Measurements from ENCODE around the gene DDX39A.
A peak's percentile ranks its signal among the peaks of the same experiment; 100 is the strongest.

DDX39A gene

DNA sequence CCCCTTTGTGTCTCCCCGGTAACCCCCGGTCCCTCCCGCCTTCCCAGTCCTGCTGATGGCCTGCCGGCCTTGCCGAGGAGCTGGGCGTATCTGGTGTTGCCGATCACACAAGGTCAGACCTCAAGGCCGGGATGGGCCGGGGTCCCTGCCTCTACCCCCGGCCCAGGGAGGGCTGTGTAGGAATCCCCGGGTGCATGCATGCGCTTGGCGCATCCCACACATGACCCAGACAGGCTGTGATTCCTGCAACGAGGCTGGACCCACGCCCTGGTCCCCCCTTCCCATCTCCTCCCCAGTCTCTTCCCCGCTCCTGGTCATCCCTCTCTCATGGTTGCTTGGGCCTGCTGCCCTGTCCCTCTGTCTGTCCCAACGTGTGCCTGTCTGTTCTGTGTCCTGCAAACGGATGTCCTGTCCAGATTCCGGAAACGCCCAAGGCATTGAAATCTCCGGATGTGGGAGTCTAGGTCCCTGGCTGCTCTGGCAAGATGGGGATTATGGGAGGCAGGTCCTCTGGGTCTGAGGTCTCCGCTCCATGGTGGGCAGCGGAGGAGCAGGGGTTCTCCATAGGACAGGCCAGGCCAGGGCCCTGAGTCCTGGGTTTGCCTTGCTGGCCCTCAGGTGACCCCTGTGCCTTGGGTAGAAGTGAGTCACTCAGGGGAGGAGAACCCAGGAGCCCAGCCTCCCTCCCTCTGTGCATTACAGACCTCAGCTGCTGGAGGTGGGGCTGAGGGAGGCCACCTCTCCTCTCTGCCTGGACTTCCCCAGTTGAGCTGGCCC, 15.6 kb upstream of the DDX39A start:
- DNase-seq (ENCODE audit: low spot score): no peak

DNA sequence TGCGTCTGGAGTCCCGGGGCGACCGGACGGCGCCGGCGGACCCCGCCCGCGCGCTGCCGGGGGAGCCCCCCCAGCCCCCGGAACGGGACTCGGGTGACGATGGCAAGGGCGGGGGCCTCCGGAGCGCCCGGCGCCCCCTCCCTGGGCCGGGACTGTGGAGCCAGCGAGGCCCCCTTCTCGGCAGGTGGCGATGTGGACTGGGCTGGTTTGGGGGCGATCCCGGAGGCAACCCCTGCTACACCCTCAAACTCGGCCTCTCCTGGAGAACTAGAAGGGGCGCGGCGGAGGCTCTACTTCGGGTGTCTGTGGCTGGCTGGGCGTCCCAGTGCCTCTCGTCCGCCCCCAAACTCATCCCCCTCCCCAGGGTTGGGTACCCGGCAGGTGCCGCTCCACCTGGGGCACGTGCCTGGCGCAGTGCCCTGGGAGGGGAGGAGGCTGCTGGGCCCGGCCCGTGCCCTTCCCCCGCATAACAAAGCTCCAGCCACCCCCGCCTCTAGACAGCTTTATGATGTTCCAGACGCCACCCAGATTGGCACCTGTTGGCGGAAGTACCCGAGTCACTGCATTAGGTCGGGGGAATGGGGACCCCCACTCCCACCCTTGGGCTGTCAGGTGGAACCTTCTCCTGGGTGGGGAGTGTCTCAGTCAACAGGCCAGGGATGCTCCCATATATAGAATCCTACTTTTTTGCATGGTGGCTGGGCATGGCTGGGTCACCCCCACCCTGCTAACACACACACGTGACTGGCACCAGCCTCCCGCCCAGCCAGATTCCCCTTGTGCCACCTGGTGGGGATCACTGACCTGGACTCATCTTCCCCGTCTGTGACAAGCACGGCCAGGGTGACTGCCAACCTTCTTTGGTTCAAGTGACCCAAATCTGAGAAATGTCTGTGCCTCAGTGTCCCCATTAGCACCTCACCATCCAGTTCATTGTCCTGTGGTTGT, 14.7 kb upstream of the DDX39A start:
- DNase-seq (ENCODE audit: low spot score): peak; percentile 21

DNA sequence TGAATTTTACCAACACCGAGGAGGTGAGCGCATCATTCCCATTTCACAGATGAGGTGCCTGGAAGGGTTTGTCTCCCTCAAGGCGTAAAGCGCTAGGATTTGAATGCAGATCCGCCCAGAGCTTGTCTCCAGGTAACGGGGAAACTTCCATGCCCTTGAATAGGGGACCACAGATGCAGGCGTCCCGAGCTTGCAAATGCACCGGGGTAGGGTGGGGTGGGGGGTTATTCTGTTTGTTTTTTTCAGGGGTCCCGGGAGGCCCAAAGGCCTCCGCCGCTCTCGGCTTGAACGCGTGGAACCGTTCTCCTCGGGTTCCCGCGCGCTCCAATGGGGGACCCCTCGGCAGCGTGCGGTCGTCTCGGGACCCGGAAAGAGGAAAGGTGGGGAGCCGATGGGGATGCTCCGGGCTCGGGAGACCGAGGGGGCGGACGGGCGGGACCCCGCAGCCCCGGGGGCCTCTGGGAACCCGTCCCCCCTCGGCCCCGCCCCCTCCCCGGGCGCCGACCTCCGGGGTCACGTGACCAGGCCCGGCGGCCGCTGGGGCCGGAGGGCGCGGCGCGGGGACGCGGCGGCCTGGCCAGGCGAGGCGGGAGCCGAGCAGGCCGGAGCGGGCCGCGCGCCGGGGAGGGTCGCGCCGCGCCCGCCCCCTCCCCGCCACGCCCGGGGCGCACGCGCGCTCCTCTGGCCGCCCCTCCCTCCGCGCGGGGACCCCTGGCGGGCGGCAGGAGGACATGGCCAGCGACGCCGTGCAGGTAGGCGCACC, 13.8 kb upstream of the DDX39A start, which contains the start of gene PKN1:
Gene PKN1, plus strand, starts transcription at position 516 of the 763 bp plus-strand sequence. Its CDS starts 216 bp downstream, at position 732.
- DNase-seq (ENCODE audit: low spot score): peak; percentile 53

DNA sequence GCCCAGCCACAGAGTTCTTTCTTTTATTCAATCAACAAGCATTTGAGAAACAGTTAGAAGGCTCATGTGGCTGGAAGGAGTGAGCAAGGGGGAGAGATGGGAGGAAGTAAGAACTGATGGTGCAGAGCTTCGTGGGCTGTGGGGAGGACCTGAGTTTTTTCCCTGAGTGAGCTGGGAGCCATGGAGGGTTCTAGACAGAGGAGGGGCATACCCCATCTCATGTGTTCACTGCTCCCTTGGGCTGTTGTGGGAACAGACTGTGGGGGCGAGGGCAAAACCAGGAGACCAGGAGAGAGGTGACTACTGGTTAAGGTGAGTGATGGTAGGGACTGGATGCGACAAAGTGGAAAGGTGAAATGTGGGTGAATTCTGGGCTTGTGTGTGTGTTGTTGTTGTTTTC, 11.6 kb upstream of the DDX39A start:
- no peak for DNase-seq (ENCODE audit: low spot score)

DNA sequence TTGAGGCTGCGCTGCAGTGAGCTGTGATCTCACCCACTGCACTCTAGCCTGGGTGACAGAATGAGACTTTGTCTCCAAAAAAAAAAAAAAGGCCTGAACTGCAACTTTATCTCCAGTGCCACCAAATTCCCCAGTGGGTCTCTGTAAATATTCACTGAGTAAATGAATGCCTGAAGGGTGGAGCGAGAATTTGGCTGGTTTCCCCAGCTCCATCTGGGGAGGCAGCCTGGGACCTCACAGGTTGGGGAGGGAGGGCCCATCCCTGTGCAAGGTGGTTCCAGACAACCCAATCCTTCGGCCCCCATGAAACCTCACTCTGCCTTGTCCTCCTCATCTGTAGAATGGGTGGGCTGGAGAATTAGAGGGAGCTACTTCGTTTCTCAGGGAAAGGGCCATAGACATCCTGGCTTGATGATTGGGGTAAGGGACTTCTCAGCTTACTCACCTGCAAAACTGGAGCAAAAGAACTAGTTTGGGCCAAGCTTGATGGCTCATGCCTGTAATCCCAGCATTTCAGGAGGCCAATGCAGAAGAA, 9.8 kb upstream of the DDX39A start:
- no peak for DNase-seq (ENCODE audit: low spot score)

DNA sequence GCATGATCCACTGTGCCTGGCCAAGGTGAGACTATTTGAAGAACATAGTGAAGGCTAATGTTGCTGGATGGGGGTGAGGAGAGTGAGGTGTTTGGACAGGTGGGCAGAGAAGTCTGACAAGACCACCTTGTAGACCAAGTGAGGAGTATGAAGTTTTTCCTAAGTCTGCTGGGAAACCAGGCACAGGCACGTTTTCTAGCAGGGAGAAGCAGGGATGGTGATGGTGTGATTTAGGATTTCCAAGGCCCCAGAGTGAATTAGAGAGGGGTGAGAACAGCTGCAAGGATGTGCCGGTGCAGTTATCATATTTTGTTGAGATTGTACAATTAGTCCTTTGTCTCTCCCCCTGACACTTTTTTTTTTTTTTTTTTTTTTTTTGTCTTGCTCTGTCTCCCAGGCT, 8.3 kb upstream of the DDX39A start:
- DNase-seq (ENCODE audit: low spot score): no peak

DNA sequence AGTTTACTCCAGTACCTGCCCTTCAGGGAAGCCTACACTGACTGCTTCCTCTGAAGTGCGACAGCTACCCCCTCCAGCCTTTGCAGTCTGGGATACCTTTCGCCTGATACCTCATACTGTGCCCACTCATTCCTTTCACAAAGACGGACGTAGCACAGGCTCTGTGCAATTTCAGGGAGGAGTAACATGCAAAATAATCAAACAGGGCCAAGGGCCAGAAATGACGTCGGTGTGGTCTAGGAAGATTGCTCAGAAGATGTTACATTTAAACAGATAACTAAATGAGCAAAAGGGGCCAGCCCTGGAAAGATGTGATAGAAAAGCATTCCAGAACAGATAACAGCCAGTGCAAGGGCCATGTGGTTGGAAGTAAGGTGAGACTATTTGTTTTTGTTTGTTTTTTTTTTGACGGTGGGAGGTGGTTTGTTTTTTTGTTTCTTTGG, 6.6 kb upstream of the DDX39A start:
- no peak for DNase-seq (ENCODE audit: low spot score)

DNA sequence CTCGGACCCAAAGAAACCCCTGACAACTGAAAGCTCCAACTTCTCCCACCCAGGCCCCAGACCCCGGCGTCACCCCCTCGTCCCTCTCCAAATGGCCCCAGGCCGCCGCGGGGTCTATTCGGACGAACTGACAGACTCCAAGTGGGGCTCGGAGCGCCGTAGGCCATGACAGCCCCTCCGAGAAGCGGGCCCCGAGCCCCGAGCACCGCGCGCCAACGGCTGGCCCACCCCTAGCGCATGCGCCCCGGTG, 360 bp downstream of the DDX39A start:
- DNase-seq (ENCODE audit: low spot score): no peak

DNA sequence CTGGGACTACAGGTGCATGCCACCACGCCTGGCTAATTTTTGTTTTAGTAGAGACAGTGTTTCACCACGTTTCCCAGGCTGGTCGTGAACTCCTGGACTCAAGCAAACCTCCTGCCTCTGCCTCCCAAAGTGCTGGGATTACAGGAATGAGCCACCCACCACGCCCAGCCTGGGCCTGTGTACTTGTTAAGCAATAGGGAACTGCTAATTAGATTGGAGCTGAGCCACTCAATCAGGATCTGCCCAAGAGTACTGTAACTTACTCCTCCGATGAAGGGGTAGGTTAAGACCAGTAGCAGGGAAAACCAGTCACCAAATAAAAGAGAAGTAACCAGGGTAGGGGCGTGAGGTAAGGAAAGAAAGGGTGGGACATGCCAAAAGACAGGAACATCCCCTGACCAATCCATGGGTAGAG, 2.3 kb downstream of the DDX39A start:
- no peak for DNase-seq (ENCODE audit: low spot score)

DNA sequence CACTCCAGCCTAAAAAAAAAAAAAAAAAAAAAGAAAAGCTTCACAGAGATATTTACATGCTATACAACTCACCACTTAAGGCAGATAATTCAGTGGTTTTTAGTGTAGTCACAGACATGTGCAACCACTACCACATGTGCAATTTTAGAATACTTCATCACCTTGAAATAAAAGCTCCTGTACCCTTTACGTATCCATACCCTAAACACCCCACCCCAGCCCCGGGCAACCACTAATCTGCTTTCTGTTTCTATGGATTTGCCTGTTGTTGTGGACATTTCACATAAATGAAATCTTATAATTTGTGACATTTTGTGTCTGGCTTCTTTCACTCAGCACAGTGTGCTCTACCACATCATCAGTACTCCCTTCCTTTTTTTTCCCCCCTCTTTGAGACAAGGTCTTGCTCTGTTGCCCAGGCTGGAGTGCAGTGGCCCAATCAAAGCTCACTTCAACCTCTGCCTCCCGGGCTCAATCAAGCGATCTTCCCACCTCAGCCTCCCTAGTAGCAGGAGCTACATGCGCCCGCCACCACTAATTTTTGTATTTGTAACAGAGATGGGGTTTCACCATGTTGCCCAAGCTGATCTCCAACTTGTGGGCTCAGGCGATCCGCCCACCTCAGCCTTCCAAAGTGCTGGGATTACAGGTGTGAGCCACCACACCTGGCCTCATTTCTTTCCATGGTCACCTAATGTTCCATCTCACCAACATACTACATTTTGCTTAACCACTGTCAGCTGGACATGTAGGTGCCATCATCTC, 4.0 kb downstream of the DDX39A start:
- no peak for DNase-seq (ENCODE audit: low spot score)

DNA sequence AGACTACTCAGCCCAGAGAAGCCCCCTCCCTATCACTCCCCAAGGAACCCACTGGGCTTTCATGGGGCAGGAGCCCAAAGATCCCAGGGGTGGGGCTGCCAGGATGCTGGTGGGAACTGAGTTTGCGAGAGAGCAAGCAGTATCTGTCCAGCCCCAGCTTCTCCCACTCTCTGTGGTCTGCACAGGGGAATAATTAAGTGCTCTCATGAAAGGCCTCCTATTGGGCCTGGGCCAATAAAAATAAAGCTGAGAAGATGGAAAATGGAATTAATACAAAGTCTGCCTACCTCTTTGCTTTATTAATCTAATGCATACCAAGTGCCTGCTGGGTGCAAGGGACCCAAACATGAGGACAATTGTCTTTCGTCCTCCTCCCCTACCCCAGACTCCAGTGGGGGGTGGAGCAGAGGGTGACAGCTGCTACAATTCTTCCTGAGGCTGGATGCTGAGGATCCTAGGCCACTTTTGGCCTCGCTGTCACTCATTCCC, 5.4 kb downstream of the DDX39A start:
- DNase-seq (ENCODE audit: low spot score): no peak

DNA sequence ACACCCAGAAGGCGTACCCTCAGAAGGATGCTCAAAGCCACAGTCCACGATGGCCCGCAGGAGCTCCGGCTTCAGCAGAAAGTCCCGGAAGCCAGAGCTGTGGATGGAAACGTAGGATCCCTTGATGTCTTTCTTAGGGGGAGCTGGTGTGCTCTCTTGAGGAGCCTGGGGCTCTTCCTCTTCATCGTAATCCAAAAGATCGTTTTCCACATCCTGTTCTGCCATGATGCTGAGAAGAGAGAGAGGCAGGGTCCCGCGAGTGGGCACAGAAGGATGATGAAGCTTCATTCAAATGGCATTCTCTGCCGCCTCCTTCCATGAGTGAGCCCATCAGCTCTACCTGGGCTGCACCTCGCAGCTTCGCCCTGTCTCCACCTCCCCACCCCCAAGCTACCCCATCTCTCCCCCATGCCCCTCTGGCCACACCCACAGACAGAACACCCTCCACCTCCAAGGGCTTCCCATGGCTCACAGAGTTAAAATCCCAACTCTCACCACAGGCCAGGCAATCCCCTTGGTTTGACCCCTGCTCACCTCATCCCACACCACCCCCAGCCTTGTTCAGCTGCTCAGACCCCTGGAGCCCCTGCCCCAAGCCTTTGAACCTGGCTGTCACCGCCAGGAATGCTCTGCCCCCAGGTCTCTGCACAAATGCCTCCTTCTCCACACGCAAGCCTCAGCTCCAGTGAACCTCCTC, 6.0 kb downstream of the DDX39A start:
- DNase-seq (ENCODE audit: low spot score): no peak

DNA sequence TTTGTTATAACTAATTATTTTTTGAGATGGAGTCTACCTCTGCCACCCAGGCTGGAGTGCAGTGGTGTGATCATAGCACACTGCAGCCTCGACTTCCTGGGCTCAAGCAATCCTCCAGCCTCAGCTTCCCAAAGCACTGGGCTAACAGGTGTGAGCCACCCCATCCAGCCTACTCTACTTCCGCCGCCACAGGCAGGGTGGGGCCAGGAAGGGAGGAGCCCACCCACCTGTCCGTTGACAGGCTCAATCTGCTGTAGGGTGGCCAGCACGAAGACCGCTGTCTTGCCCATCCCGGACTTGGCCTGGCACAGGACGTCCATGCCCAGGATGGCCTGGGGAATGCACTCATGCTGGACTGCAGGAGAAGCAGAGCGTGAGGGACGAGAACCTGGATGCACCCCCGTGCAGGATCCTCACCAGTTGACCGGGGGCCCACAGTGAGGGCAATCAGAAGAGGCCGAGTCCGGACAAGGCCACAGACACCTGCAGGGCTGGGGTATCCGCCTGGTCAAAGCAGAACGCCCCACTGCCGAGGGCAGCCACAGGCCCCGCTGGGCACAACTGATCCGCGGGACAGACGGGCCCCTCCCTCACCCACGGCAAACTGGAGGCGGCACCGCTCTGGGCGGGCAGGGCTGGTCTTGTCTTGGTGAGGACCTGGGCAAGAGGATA, 6.7 kb downstream of the DDX39A start:
- DNase-seq (ENCODE audit: low spot score): no peak

DNA sequence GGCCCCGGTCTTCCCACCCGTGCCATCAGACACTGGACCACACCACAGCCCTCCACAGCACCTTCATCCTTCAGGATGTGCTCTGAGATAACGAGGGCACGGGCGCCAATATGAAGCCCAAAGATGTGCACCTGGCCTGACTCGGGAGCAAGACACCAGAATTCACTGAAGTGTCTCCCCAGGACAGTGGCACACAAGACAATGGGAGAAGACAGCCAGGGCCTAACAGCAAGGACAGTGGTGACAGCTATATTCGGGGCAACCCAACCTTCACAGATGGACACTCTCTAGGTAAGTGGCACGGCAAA, 7.2 kb downstream of the DDX39A start:
- no peak for DNase-seq (ENCODE audit: low spot score)

DNA sequence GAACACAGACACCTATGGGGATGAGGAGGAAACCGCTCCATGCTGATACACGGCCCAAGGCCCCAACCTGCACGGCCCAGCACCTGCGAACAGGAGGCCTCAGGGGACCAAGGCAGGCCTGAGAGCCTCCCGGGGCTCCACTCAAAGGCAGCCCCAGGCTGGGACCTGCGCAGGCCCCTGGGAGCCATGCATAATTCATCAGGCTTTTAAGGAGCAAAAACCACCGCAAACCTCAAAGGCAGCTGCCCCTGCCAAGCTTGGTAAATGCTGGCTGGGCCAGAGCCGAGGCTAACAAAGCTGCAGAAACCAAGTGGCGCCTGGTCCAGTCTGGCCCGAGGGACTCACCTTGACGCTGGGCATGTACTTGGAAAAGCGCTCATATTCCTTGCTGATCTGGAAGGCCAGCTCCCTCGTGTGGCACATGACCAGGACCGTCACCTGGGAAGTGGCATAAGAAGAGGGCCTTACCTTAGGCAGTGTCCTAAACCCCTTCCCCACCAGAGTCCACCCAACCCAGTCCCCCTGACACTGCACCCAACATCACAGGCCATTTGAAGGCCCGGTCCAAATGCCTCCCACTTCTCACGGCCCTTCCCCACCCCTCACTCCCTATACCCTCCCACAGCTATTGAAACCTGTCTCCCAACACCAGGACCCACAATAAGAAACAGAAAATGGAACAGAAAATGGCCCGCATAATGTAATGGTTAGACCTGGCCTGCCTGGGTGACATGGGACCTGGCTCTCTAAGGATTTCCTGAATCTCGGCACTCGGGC, 7.8 kb downstream of the DDX39A start:
- no peak for DNase-seq (ENCODE audit: low spot score)

DNA sequence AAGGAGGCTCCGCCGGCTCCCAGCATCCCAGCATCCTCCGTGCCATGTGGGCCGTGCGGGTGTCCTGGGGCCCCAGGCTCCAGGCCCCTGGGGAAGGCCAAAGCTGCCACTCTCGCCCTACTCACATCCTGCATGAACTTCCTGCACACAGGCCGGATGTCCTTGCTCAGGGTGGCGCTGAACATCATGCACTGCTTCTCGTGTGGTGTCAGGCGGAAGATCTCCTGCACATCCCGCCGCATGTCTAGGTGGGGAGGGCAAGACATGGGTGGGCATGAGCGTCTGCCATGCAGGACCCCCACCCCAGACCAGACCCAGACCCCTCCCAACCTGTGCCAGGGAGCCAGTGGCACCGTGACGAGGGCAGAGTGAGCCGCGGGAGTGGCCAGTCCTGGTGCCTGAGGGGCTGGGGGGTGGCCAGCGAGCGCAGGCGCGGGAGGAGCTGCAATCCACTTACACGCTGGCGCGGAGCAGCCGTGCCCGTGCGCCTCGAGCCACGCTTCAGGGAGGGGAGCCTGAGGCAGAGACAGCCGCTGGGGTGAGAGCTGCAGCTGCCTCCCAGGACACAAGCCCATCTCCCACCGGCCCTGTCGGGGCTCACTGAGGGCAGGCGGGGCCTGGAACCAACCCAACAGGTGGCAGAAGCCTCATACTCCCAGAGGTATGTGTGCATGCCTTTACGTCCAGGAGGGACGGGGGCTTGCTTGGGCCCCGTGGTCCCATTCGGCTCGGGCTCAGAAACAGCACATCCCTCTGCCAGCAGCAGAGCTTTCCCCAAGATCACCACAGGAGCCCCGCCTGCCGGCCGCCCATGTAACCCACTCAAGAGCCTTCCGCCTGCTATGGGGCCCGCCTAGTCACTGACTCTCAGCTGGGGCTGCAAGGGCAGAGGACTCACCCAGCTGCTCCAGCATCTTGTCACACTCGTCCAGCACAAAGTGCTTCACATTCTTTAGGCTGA, 8.8 kb downstream of the DDX39A start:
- no peak for DNase-seq (ENCODE audit: low spot score)

DNA sequence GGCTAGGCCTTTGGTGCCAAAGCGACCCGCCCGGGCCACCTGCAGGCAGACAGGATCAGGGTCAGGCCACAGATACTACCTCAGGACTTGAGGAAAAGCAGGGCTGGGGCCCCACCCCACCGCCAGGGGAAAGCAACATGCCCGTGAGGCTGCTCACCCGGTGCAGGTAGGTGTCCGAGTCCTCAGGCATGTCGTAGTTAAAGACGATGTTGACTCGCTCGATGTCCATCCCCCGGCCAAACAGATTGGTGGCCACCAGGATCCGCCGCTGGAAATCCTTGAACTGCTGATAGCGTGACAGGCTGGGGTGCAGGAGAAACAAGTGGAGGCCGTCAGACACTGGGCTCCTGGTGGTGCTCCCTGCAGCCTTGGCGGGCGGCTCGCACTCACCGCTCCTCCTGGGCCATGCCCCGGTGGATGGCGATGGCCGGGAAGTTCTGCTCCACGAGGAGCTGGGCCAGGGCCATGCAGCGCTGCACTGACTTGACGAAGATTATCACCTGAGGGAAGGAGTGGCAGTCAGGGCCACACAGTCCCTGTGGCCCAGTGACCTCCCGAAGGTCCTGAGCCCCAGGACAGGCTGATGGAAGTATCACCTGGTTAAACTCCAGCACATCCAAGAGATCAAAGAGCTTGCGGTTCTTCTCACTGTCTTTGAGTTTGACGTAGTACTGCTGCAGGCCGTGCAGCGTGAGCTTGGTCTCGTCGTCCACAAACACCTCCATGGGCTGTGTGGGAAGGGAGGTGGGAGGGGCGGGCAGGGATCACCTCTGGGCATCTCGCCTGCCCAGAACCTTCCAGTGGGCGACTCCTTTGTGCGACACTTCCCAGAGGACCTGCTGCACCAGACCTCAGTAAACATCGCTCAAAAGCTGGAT, 9.8 kb downstream of the DDX39A start:
- DNase-seq (ENCODE audit: low spot score): no peak
